ENCODE measurements around the gene KRTAP10-3.

The KRTAP10-3 gene

GRCh38 chr21:44547656-44548331 is 10.8 kb downstream of the KRTAP10-3 start:
- DNase-seq: peak in 3 of 5 donors; percentile 6 to 66 (median 8)

GRCh38 chr21:44544566-44544965 is 14.0 kb downstream of the KRTAP10-3 start:
- DNase-seq: no peak

- DNase-seq: no peak
Observed at GRCh38 chr21:44542716-44543115, 15.9 kb downstream of the KRTAP10-3 start.

GRCh38 chr21:44540741-44541288 is 17.8 kb downstream of the KRTAP10-3 start:
- DNase-seq: no peak

GRCh38 chr21:44539991-44540666 is 18.5 kb downstream of the KRTAP10-3 start, which contains the start of gene KRTAP10-1:
TSS of gene KRTAP10-1 (minus strand) at chr21:44540195. CDS start at chr21:44540150, 45 bp downstream.
- DNase-seq: peak in 1 of 5 donors; percentile 6

GRCh38 chr21:44539046-44539445 is 19.5 kb downstream of the KRTAP10-3 start:
- DNase-seq: peak in 1 of 5 donors; percentile 6

- peak in 1 of 5 donors; percentile 5 for DNase-seq
Observed at GRCh38 chr21:44537930-44538911, 20.4 kb downstream of the KRTAP10-3 start.

- DNase-seq: no peak
Observed at GRCh38 chr21:44535963-44536362, 22.6 kb downstream of the KRTAP10-3 start.

GRCh38 chr21:44534688-44535087 is 23.9 kb downstream of the KRTAP10-3 start:
- no peak for DNase-seq

- DNase-seq: peak in 1 of 5 donors; percentile 6
Observed at GRCh38 chr21:44533891-44534627, 24.5 kb downstream of the KRTAP10-3 start.

- peak in 1 of 5 donors; percentile 13 for DNase-seq
Observed at GRCh38 chr21:44533121-44533890, 25.3 kb downstream of the KRTAP10-3 start.

GRCh38 chr21:44532712-44533111 is 25.9 kb downstream of the KRTAP10-3 start:
- no peak for DNase-seq

- no peak for DNase-seq
Observed at GRCh38 chr21:44531606-44532564, 26.7 kb downstream of the KRTAP10-3 start.

- no peak for DNase-seq
Observed at GRCh38 chr21:44530903-44531605, 27.5 kb downstream of the KRTAP10-3 start.

- DNase-seq: no peak
Observed at GRCh38 chr21:44530221-44530902, 28.2 kb downstream of the KRTAP10-3 start.

- DNase-seq: peak in 1 of 5 donors; percentile 4
Observed at GRCh38 chr21:44529503-44530125, 29.0 kb downstream of the KRTAP10-3 start.

GRCh38 chr21:44529011-44529421 is 29.6 kb downstream of the KRTAP10-3 start:
- DNase-seq: no peak

GRCh38 chr21:44528634-44528995 is 30.0 kb downstream of the KRTAP10-3 start:
- DNase-seq: peak in 1 of 5 donors; percentile 5
